Ovary (tissue), 9 donors: Measurements from ENCODE around the gene STOML3. TPM values are rescaled to one million over a fixed set of nuclear protein-coding genes. Genes with fewer than 3 reads are reported as not detected.

ENCODE experiments used
- DNase-seq, 5 donors: peaks; one replicate each; pipeline ENCODE4 v3.0.0-alpha.2; 2019 to 2020
- H3K27ac ChIP-seq, 2 donors: fragments of 200-600 bp; one replicate each; pipeline versions ENCODE4 v1.5.1 to v1.8.0; 2019 to 2022
- H3K27me3 ChIP-seq: fragments of 200-600 bp; one replicate; pipeline ENCODE4 v1.8.0; 2022
- H3K36me3 ChIP-seq: fragments of 200-600 bp; sonication (generic); one replicate; pipeline ENCODE4 v1.5.1; 2019
- H3K4me1 ChIP-seq: one replicate; pipeline ENCODE4 v1.8.1; 2013; ENCODE audit warnings: mild to moderate bottlenecking, moderate library complexity; ENCODE audit not compliant: insufficient read depth
- H3K4me3 ChIP-seq: fragments of 200-600 bp; sonication (generic); one replicate; pipeline ENCODE4 v1.5.1; 2017
- H3K9me3 ChIP-seq, 2 donors: fragments of 200-600 bp in 1 of 2; sonication (generic) in 1 of 2; one replicate each; pipeline versions ENCODE4 v1.5.1 to v1.8.1; 2013 to 2019; ENCODE audit warnings: mild to moderate bottlenecking in 1 of 2, moderate library complexity in 1 of 2
- CTCF ChIP-seq, 3 donors: fragments of 450-650 bp in 2 of 3; fragments of 200-600 bp in 1 of 3; IDR thresholded peaks; one replicate each; pipeline versions ENCODE4 v1.5.1 to v1.8.0; 2016 to 2022; ENCODE audit warnings: antibody characterized with exemption in 3 of 3, mild to moderate bottlenecking in 1 of 3
- EP300 ChIP-seq: sonication (generic); formaldehyde crosslinking; IDR thresholded peaks from one replicate; pipeline ENCODE4 v1.6.1; 2017; ENCODE audit warnings: antibody characterized with exemption
- POLR2A ChIP-seq: fragments of 450-650 bp; IDR thresholded peaks from one replicate; pipeline ENCODE4 v1.6.1; 2017; ENCODE audit warnings: antibody characterized with exemption, mild to moderate bottlenecking, moderate library complexity
- WGBS, 3 donors: extraction: QIAGEN DNeasy Blood & Tissue Kit in 1 of 3; methylation state at CpG; one replicate each; pipeline versions ENCODE4 v1.1.5 to v1.1.7; 2013 to 2017; 5-methylcytosine and 5-hydroxymethylcytosine counted together
- intact Hi-C, 4 donors: fragments of 100-400 bp; cut with DNase I; formaldehyde crosslinking; loops; one replicate each; pipeline versions ENCODE4 v1.11.0 to v1.15.1; 2022 to 2023
- polyA plus RNA-seq, 2 donors: library from polyadenylated mRNA; stranded (reverse); fragments of 200-250 nt in 1 of 2; fragments of 350-450 nt in 1 of 2; fragmentation: Illumina TruSeq in 1 of 2; extraction: RNeasy Lipid Tissue Mini Kit (QIAGEN cat#74804) in 1 of 2; gene quantifications; one replicate each; pipeline ENCODE4 v1.2.3, GENCODE V29; 2013 to 2014
- total RNA-seq, 7 donors: library from RNA; depleted of rRNA in 2 of 7; stranded (reverse); fragments of >200 nt in 2 of 7; fragmentation: NEBNext Ultra II Directional in 3 of 7; extraction: Animal tissue kit (Norgen Biotek cat#: 25700) in 3 of 7; gene quantifications; one replicate each; pipeline versions ENCODE4 v1.1.0 to v1.2.4, GENCODE V29; 2016 to 2023
- donor health status: DM: no; HTN: no; CAD: no; lungs with moderate emphysema.
- donor health status: DM: no; HTN: no; CAD: no.
- donor health status: Bipolar disorder and iron deficiency.
- donor health status: DM: yes; HTN: yes; CAD: no.
- donor health status: DM: no; HTN: no; CAD: no.
- donor health status: DM: yes; HTN: yes; CAD: no.

The STOML3 gene
- total and polyA plus RNA-seq, 9 donors: 0.12 to 8.6 (median 0.50) TPM; not detected in 4

GRCh38 chr13:38921081-38921480 is 69.5 kb downstream of the STOML3 start:
- 70 to 78% (median 73%) methylated on average over 2 of the region's 2 CpGs for WGBS, 3 donors

More at GRCh38 chr13:38921081-38921480, 69.5 kb downstream of the STOML3 start:
- Histone ChIP-seq H3K36me3 (no peaks in the 10 kb centered on the region), H3K27ac (no peak overlapping the region), H3K27me3 (no peaks in the 10 kb centered on the region), H3K4me1 (no peaks in the 10 kb centered on the region), H3K4me3 (no peak overlapping the region), H3K9me3 (no peaks in the 10 kb centered on the region)
- no peak for TF ChIP-seq EP300
- no peak for TF ChIP-seq POLR2A
- TF ChIP-seq CTCF (IDR thresholded peaks at IDR 0.05): no peak
- intact Hi-C loops: no loop called here
- DNase-seq: no peak

Other genes starting within 250 kb of the STOML3 start
- gene PROSER1, start 47.3 kb upstream of the STOML3 start, total RNA-seq: 10 to 100 TPM; 15.5 to 25.3 (median 17.5) TPM
- 10 to 100 TPM in 1 of 2 donors, 1 to 10 TPM in 1; 5.3 to 16.3 TPM for gene PROSER1, start 47.3 kb upstream of the STOML3 start, polyA plus RNA-seq
- gene NHLRC3, start 47.6 kb upstream of the STOML3 start, total RNA-seq: 10 to 100 TPM; 17.3 to 26.0 (median 20.5) TPM
- 10 to 100 TPM; 11.1 to 22.0 TPM for gene NHLRC3, start 47.6 kb upstream of the STOML3 start, polyA plus RNA-seq